Peyer's patch (tissue), 4 donors: Measurements from ENCODE around the gene CCDC187. TPM values are rescaled to one million over a fixed set of nuclear protein-coding genes. Genes with fewer than 3 reads are reported as not detected.

Source experiments
- DNase-seq, 3 donors: peaks; one replicate each; pipeline ENCODE4 v3.0.0-alpha.2; 2017 to 2019
- H3K27ac ChIP-seq, 4 donors: fragments of 200-600 bp; sonication (generic); one replicate each; pipeline ENCODE4 v1.5.1; 2016 to 2019
- H3K27me3 ChIP-seq, 2 donors: fragments of 200-600 bp; sonication (generic); one replicate each; pipeline ENCODE4 v1.5.1; 2019
- H3K36me3 ChIP-seq, 3 donors: fragments of 200-600 bp; sonication (generic); one replicate each; pipeline ENCODE4 v1.5.1; 2016 to 2019
- H3K4me1 ChIP-seq, 4 donors: fragments of 200-600 bp; sonication (generic); one replicate each; pipeline ENCODE4 v1.5.1; 2016 to 2019
- H3K4me3 ChIP-seq, 4 donors: fragments of 200-600 bp; sonication (generic); 1 replicate in 3 of 4; 2 replicates in 1 of 4; pipeline ENCODE4 v1.5.1; 2016 to 2019; ENCODE audit warnings: mild to moderate bottlenecking in 1 of 4
- H3K9me3 ChIP-seq, 4 donors: fragments of 200-600 bp; sonication (generic); one replicate each; pipeline ENCODE4 v1.5.1; 2016 to 2019; ENCODE audit warnings: mild to moderate bottlenecking in 1 of 4
- POLR2A ChIP-seq, 2 donors: fragments of 450-650 bp; IDR thresholded peaks; one replicate each; pipeline ENCODE4 v1.5.1; 2017; ENCODE audit warnings: antibody characterized with exemption in 2 of 2, mild to moderate bottlenecking in 2 of 2, moderate library complexity in 2 of 2
- total RNA-seq, 4 donors: library from RNA; depleted of rRNA; stranded (reverse); fragments of >200 nt; gene quantifications; one replicate each; pipeline ENCODE4 v1.1.0, GENCODE V29; 2016
- TF ChIP-seq, protein P1 (sequence below), 6 experiments: fragments of 450-650 bp in 4 of 6; fragments of 200-600 bp in 2 of 6; sonication (generic) in 1 of 6; IDR thresholded peaks; one replicate each; pipeline ENCODE4 v1.5.1; 2017 to 2019; ENCODE audit warnings: antibody characterized with exemption in 6 of 6, mild to moderate bottlenecking in 3 of 6, moderate library complexity in 1 of 6

The CCDC187 gene
- total RNA-seq, 4 donors from 2014 or later: 0.35 to 1.0 (median 0.67) TPM; not detected in 1

DNA sequence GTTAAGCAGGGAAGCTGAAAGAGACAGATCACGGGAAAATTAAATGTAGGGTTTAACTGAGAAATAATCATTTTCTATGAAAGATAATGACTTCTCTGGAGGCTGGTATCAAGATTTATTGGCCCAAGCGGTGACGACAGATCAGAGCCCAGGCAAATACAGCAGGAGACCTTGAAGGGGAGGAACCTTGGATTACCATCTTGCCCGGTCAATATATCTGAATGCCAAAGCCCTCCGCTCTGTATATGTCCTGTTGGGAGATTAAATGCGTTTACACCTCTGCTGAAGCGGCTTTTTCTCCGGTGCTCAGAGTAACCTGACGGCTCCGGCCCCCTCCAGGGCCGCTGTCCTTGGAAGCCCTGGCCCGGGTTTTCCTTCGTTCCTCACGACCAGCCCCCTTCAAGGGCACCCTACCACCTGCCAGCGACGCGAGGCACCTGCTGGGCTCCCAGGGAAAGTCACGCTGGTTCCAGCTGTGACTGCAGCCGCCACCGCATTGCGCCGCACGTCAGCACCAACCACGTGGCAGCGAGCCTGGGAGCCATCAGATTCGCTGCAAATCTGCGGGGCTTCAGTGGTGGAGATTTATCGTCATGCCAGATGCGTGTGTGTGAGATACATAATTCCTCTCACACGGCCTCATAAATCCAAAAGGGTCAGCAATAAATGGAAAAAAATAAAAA is 53.9 kb downstream of the CCDC187 start:
- H3K27me3 ChIP-seq: no peaks in the 10 kb centered on the region
- no peaks in the 10 kb centered on the region for H3K36me3 ChIP-seq
- no peak for DNase-seq
- no peak overlapping the region for H3K27ac ChIP-seq
- no peak overlapping the region for H3K4me3 ChIP-seq
- no peak for TF ChIP-seq POLR2A (IDR thresholded peaks at IDR 0.05)
- TF ChIP-seq, protein P1, sequence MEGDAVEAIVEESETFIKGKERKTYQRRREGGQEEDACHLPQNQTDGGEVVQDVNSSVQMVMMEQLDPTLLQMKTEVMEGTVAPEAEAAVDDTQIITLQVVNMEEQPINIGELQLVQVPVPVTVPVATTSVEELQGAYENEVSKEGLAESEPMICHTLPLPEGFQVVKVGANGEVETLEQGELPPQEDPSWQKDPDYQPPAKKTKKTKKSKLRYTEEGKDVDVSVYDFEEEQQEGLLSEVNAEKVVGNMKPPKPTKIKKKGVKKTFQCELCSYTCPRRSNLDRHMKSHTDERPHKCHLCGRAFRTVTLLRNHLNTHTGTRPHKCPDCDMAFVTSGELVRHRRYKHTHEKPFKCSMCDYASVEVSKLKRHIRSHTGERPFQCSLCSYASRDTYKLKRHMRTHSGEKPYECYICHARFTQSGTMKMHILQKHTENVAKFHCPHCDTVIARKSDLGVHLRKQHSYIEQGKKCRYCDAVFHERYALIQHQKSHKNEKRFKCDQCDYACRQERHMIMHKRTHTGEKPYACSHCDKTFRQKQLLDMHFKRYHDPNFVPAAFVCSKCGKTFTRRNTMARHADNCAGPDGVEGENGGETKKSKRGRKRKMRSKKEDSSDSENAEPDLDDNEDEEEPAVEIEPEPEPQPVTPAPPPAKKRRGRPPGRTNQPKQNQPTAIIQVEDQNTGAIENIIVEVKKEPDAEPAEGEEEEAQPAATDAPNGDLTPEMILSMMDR (IDR thresholded peaks at IDR 0.05): no peak
- H3K9me3 ChIP-seq: no peaks in the 10 kb centered on the region
- H3K4me1 ChIP-seq: peaks cover 0 to 7% (median under 1%) of the 10 kb centered on the region in 4 donors

DNA sequence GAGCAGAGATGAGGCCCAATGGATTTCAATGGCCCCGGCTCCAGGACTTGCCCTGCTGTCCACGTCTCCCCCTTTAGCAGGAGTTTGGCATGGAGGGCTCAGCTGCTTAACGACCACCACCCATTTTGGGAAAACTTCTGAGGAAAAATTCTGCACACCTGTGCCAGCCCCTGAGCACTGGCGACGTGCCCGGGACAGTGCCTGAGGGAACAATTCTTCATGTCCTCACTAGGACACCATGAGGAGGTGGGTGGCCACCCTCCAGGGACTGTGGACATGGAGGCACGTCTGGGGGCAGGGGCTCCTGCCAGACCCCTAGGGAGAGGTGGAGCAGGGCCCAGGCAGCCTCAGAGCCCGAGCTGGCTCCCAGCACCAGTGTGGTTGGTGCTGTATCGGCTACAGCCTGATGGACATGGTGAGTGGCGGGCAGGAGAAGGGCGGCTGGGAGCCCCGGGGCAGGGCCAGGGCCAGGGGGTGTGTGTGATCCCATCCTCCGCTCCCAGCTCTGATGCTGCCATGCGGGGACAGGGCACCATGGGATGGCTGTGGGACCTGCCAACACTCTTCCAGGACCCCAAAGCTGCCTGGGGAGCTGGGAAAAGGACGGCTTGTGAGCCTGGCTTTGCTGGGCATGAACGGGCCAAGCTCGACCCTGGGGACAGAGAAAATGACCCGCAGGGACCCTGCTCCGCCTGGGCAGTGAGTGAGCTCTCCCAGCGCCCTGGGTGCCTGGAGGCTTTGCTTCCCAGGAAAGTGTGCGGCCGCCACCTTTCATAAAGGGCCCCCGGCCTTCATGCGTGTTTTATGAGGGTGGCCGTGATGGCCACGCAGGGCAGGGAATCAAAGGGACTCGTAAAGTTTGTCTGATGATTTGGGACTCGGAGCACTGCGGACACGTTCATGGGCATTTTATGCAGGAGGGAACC is 54.7 kb downstream of the CCDC187 start:
- TF ChIP-seq, protein P1 (IDR thresholded peaks at IDR 0.05): no peak
- TF ChIP-seq POLR2A (IDR thresholded peaks at IDR 0.05): no peak
- no peak overlapping the region for H3K4me3 ChIP-seq
- H3K27ac ChIP-seq: no peak overlapping the region
- no peaks in the 10 kb centered on the region for H3K36me3 ChIP-seq
- no peaks in the 10 kb centered on the region for H3K9me3 ChIP-seq
- H3K27me3 ChIP-seq: no peaks in the 10 kb centered on the region
- H3K4me1 ChIP-seq: peaks cover 0 to 15% (median 6%) of the 10 kb centered on the region in 4 donors
- DNase-seq: no peak

DNA sequence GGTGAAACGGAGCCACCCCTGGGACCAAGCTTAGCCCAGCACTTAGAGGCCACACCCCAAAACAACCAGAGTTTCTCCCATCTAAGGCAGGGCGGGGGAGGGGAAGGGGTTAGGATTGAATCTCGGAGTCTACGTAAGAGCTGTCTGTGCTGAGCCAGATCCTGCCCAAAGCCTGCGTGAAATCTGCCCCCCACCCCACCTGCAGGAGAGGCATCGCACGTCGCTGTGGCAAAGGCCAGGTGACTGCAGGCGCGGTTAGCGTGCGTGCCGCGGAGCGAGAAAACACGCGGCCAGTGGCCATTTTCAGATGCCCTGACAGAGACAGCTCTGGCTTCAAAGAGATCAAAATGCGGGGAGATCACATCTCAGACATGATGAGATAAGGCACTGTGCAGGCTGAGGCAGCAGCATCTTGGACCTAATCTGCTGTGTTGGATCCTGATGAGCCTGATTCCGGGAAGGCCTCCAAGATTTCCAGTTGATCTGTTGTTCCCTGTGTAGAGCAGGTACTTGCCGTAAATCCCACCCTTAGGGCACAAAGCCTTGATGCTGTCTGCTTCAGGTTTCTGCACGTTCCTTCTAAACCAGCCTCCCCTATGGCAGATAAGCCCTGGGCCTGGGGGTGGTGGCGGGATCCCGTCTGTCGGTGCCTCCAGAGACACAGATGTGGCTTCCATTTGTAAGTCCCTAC is 55.8 kb downstream of the CCDC187 start:
- peaks cover 3 to 21% (median 13%) of the 10 kb centered on the region in 4 donors for H3K4me1 ChIP-seq

DNA sequence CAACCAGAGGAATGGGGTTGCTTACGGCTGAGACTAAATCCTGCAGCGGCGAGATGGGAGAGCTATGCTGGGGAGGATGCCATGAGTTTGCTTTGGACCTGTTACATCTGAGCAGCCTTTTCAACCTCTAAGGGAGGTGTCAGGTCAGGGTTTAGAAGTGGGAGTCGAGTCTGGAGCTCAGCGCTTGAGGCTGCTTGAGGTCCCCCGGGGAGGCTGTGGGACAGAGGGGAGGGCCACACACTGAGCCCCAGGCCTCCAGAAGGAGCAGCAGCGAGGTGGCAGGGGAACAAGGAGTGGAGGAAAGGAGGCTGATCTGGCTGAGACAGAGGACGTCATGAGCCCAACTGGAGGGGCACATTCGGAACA is 56.4 kb downstream of the CCDC187 start:
- no peaks in the 10 kb centered on the region for H3K9me3 ChIP-seq
- H3K36me3 ChIP-seq: no peaks in the 10 kb centered on the region
- H3K27me3 ChIP-seq: no peaks in the 10 kb centered on the region
- H3K27ac ChIP-seq: no peak overlapping the region
- no peak for TF ChIP-seq POLR2A (IDR thresholded peaks at IDR 0.05)
- TF ChIP-seq, protein P1 (IDR thresholded peaks at IDR 0.05): no peak
- H3K4me1 ChIP-seq: peaks cover 3 to 22% (median 18%) of the 10 kb centered on the region in 4 donors
- DNase-seq: no peak
- no peak overlapping the region for H3K4me3 ChIP-seq

More for the DNA sequence above, 55.8 kb downstream of the CCDC187 start:
- no peaks in the 10 kb centered on the region for H3K27me3 ChIP-seq
- H3K36me3 ChIP-seq: no peaks in the 10 kb centered on the region
- H3K4me3 ChIP-seq: no peak overlapping the region
- no peaks in the 10 kb centered on the region for H3K9me3 ChIP-seq
- no peak overlapping the region for H3K27ac ChIP-seq
- TF ChIP-seq POLR2A (IDR thresholded peaks at IDR 0.05): no peak
- TF ChIP-seq, protein P1 (IDR thresholded peaks at IDR 0.05): no peak
- no peak for DNase-seq

DNA sequence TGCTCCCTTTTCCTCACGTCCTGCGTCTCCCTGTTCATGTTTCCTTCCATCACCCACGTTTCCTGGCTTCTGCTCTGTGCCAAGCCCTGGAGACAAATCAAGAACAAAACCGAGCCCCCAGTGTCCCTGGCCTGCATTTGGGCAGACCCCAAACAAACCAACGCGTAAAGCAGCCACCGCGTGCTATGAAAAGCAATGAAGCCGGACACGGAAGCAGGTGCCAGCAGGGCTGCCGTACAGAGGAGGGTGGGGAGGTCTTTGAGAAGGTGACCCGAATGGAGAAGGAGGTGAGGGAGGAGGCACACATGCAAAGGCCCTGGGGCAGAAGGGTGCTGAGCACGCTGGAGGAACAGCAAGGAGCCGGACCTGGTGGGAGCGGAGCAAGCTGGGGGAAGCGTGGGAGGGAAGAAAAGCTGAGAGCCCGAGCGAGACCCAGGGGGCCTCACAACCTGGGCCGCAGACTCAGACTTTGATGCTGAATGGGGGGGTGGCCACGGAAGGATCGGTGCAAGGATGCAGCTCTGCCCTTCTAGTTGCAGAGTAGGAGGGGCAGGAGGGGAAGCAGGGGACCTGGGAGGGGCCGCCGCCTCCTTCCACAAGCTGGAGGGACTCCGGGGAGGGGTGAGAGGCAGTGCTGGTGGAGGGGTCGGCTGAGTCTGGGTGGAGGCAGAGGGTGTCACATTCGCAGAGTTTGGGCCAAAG is 56.9 kb downstream of the CCDC187 start:
- Histone ChIP-seq H3K4me1 (peaks cover 3 to 28% (median 20%) of the 10 kb centered on the region in 4 donors), H3K9me3 (no peaks in the 10 kb centered on the region), H3K27ac (no peak overlapping the region), H3K27me3 (no peaks in the 10 kb centered on the region), H3K4me3 (no peak overlapping the region), H3K36me3 (no peaks in the 10 kb centered on the region)
- no peak for DNase-seq
- TF ChIP-seq POLR2A (IDR thresholded peaks at IDR 0.05): no peak
- TF ChIP-seq, protein P1 (IDR thresholded peaks at IDR 0.05): no peak
